GM19239 (cell line): ENCODE results near the gene PTPRN2.

Experiments used
- DNase-seq: peaks from one replicate; pipeline ENCODE4 v3.0.0; 2011; ENCODE audit warnings: low spot score; ENCODE audit not compliant: insufficient read length
- FAIRE-seq: peaks from 2 replicates; lab custom pipeline; 2011; peaks lifted over from hg19 to GRCh38; lab: Jason Lieb, UNC

The PTPRN2 gene

DNA sequence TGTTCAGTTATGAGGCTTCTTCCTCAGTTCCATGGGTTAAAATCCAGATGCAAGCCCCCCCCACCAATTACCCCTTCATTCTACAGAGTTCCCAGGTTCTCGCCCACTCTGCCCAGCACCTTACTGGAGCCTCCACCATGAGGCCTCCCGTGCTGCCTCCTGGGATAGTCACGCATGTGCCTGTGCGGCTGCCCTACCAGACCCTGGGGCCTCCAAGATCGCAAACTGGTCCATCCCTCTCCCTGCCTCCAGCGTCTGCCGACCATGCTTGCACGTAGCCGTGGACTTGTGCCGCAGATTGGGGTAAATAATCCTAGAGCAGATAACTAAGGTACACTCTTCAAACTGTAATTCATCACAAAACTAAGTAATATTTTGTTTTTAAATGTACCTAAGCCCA lies 611.2 kb downstream of the PTPRN2 start:
- DNase-seq (no peak), FAIRE-seq (no peak)

DNA sequence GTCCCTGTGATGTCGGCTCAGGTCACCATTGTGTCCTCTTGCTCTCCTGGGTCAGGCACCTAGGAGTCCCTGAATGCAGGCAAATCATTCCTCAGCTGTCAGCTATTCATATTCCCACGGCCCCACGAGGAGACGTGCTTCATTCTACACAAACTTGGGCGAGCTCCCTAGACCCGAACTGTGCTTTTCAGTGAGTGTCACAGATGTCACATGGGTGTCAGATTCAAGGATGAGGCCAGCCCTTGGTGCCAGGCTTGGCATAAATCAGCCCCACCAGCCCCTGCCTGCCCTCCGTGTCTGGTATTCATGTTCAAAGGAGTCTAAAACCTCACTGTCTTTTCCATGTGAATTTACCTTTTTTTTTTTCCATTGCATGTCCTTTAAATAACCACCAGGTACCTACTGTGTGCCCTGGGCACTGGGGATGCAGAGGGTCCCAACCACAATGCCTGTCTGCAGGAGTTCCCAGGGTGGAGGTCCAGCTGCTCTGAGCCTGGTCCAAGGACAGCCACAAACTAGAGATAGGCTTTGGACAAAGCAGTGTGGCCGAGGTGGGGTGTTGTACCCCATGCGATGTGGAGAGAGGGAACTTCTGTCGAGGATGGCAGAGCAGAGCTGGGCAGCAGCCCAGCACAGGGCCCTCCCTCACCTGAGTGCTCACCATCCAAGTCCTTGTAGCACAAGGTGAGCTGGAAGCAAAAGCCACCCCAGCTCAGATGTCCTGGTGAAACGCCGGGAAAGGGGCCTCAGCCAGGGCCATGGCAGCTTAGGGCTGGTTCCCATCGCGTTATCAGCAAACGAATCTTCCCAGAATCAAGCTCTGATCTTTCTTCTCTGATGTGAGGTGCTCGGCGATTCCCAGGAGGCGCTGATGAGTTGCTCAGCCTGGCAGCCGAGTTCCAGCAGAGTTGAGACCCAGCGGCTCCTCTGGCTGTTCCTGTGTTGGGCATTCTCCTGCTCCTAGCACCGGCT lies 611.9 kb downstream of the PTPRN2 start:
- FAIRE-seq (no peak), DNase-seq (no peak)

DNA sequence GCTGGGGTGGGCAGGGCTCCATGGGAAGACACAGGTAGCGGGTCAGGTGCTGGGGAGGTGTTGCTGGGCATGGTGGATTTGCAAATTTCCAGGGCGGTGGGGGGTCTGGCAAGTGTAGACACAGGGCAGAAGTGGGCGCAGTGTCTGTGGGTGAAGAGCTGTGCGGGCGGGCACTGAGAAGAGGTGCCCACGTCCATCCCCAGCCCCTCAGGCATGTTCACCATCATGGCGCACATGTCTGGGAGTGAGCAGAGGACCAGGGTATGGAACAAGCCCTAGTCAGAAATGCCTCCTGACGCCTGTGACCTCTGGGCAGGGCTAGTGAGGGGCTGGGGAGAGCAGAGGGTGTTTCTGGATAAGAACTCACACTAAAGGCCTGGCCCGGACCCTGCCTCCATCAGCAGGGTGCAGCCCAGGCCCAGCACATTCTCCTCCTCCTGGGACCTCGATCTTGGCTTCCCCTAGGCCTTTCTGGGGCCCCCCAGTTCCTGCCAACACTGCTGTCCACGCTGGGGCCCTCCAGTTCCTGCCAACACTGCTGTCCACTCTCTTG lies 612.9 kb downstream of the PTPRN2 start:
- DNase-seq (no peak), FAIRE-seq (no peak)

DNA sequence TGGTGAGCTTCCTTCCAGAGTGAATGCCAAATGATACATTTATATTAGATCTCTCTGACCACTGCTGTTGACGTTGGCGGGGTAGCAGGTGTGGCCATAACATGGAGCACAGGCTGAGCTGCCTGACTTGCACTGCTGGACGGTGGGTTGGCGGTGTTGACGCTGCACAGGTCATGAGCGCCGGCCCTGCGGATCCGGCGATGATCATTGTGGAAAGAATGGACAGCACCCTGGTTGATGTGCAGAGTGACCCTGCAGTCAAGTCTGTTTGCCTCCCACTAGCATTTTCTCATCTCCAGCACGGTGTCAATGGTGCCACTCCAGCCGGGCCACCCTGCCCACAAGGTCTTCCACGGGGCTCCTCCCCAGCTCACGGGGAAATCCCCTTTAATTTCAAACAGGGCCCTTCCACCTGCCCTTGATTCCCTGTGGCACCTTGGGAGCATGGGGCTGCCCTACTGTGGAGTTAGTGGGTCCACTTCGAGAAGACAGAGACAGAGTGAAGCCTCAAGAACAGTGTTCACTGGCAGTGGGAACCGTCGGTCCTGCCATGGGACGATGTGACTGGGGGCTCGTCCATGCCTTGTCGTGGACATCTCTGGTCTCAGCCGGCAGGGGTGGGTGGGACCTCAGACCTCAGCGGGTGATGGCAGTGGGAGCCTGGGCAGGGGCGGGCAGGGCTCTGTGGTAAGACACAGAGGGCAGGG lies 613.5 kb downstream of the PTPRN2 start:
- DNase-seq (no peak), FAIRE-seq (no peak)

DNA sequence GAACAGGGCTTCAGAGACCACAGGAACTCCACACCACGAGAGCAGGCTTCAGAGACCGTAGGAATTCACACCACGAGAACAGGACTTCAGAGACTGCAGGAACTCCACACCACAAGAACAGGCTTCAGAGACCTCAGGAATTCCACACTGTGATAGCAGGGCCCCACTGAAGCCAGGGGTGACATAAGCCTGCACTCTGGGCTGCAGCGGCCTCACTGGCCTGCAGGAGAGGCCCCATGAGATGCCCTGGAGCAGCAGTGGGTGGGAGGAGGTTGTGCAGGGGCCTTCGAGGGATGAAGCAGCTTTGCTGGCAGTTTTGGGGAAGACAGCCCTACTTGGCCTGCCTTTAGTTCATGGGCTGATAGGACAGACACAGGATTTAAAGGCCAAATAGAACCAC lies 614.7 kb downstream of the PTPRN2 start:
- FAIRE-seq (no peak), DNase-seq (no peak)

DNA sequence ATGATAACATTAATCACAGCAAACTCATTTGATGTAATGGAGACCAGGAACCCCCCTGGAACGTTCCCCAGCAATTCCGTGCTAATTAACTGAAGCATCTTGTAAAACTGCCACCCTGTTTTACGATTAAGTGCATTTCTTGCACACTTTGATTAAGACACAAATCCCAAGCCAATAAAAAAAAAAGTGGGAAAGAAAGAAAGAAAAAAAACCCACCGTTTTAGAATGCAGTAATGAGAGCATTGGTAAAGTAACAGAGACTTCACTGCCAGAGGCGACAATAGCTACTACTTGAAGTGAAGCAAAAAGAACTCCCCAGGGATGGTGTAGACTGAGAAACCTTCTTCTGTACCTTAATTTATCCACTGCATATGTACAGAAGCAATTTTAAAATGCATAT lies 616.1 kb downstream of the PTPRN2 start:
- FAIRE-seq: no peak
- no peak for DNase-seq

DNA sequence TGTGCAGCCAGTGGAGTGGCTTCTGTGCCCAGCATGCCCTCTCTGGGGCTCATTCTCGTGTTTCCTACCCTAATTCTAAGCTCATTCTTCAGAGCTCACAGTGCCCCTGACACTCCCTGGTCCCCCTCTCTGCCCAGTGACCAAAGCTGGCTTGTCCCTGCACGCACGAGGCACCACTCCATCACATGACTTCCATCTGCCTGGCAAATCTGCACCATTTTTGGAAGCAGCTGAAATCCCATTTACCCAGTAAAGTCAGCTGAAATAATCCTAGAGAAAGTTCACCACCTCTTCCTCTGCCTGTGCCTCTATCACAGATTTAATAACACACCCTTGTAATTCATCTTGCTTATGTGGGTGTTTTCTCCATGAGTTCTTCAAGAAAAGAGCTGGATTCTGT lies 616.9 kb downstream of the PTPRN2 start:
- FAIRE-seq (no peak), DNase-seq (no peak)

DNA sequence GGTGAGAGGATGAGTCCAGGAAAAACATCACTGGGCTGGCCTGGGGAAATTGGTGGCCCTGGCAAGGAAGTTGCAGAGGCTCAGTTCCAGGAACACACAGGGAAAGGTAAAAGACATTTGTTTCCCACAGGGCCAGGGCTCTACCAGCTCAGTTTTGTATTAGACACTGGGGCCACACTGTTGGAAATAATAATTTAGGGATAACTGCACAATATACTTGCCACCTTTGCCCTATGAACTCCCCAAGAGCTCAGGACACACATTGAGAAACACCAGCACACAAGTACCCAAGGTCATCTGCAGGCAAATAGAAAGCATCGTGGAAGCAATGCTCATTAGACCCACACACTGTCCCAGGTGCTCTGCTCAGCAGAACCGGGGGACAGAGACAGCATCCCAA lies 617.6 kb downstream of the PTPRN2 start:
- no peak for FAIRE-seq
- no peak for DNase-seq

DNA sequence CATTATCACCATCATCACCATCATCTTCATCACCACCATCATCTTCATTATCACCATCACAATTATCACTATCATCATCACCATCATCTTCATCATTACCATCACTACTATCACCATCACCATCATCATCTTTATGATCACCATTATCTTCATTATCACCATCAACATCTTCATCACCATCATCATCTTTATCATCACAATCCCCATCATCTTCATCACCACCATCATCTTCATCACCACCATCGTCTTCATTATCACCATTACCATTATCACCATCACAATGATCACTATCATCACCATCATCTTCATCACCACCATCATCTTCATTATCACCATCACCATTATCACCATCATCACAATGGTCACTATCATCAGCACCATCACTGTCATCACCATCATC lies 621.1 kb downstream of the PTPRN2 start:
- DNase-seq (no peak), FAIRE-seq (no peak)

DNA sequence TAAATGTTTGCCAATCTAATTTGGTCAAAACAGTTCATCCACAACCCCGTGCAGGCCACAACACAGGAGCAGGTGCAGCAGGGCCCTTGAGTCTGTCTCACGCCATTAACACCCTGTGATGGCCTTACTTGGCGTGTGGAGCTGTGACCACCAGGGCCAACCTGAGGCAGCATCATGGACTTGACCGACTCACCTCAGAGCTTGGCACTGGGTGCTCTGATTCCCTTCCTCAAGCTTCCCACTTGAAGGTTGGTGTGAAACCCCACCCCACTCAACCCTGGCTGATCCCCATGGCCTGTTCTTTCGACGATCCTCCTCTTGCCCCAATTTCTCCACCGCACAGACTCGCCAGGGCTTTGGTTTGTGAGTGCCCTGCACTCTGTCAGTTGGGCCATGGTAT lies 623.1 kb downstream of the PTPRN2 start:
- DNase-seq (no peak), FAIRE-seq (no peak)

DNA sequence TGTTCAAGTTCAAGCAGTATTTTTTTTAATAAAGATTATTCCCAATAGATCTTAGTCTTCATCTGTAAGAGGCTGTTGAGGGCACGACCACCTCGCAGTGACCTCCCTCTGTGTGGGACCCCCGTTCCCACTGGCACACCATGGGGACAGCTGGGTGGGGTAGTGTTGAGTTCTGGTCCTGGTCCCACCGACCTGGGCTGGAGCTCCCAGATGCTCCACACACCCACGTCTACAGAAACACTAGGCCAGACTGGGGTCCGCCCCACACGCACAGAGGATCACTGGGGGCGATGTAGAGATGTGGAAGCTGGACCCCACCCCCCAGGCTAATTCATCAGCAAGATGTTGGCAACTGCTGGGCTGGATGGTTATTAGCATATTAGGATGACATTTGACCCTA lies 623.6 kb downstream of the PTPRN2 start:
- FAIRE-seq: no peak

DNA sequence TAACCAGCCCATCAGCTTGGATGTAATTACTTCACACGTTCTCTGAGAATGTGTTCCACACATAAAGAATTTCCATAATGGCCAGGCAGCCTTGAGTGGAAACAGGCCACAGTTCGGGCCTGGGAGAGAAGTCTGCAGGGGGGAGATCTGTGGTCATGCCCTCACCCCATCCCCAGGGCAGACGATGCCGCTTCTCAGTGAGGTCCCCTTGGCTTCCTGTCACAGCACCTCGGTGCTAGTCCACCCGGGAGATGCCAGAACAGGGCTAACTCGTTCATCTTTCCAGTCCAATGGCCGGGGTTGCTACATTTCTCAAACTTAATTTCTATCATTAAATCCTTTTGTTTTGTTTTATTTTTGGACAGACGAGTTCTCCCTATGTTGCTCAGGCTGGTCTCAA lies 624.1 kb downstream of the PTPRN2 start:
- no peak for FAIRE-seq
- no peak for DNase-seq

More for the DNA sequence above, 623.6 kb downstream of the PTPRN2 start:
- DNase-seq: no peak

DNA sequence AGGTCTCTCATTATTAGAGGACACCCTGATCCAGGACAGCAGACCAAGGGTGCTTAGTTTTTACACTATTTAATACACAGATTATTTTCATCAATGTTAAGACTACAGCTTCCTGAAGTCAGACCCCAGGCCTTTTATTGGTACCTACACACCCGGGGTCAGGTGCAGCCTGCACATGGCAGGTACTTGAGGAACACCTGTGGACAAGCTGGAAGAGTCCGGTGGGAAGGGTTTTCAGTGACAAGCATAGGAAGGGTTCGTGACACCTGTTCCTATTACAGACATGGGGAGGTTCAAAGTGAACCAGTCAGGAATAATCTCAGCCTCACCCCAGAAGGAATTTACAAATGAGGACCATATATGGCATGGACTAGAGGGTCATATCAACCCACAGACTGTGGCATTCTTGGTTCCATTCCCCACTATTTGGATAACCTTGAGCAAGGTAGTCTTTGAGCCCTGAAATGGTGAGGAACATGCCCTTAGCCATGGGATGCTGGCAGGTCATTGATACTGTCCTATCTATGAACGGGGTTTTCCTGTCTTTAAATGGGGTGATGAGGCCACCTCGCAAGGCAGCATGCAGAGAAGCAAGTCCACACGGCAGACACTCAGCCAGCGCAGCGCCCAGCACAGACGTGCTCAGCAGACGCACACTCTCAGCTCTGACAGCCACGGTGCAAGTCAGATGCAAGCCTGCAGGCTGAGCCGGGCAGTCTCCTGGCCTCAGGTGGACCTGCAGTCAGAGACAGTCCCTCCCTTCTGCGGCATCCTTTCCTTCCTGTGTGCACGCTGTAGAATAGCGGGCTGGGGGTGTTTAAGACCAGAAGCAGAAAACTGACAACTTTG lies 624.9 kb downstream of the PTPRN2 start:
- FAIRE-seq (no peak), DNase-seq (no peak)

DNA sequence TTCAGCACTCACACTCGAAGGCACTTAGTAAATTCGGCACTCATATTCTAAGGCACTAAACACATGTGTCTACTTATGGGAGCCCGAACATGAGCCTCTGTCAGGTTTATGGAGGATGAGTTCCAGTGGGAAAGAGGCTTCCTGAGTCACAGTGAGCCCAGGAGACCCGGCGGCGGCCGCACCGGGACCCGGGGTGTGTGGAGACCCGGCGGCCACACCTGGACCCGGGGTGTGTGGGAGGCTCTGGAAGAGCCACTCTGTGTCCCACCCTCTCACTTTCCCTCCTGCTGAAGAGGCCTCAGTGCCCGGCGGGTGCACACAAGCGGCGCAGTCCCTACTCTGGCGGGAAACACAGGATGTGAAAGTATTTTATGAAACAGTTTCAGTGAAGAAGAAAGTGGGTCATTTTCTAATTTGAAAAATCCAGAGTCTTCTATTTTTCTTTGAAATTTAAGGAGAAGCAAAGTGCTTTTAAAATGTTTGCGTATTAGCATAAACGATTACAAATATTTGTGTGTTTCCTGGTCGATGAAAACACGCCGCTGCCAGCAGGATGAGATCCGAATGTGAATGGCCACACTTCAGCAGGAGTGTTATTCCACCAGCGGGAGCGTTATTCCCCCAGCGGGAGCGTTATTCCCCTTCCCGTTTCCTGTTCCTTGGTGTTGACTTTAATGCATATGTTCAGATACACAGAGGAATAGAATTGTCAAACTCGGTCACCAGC lies 625.7 kb downstream of the PTPRN2 start:
- FAIRE-seq: no peak
- no peak for DNase-seq

DNA sequence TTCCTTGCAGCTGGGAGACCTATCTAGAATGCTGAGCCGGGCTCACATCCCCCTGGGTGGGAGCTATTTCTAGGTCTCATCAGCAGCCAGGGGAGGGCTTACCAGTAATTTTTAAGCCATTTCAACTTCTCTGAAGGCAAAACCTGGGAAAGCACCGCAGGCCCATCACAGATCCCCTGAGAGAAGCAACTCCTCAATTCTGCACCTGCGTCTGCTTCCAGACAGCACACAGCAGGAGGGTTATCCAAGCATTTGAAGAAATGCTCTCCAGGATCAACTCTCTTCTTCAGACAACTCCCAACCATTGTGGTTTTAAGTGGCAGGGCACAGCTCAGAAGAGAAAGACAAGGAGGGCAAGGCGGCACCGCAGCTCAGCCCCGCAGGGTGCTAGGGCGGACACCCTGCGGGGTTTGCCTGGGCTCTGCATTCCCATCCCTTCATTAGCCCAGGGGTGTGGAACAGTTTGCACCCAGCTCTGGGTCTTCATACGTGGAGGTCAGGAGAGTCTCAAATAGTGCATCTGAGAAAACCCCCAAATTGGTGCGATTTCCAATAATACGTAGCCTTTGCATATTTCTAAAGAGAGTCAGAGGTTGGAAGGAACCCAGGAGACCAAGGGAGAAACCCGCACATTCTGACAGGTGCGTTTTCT lies 632.1 kb downstream of the PTPRN2 start:
- FAIRE-seq: no peak
- no peak for DNase-seq

DNA sequence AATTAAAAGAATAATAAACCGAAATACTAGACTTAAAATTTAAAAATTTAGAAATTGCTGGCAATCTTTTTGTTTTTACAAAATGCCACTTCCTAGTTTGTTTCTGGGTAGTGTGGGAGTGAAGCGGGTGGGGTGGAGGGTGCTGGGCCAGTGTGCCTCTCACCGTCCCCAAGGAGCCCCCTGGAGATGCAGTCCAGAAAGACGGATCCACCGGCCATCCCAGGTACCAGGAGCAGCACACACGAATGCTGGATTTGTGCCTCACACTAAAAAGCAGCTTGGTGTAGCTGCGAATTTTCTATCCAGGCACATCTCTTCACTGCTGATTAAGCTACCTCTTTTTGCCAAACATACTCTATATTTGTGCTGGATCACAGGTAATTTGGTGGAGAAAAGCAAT lies 632.7 kb downstream of the PTPRN2 start:
- no peak for FAIRE-seq

DNA sequence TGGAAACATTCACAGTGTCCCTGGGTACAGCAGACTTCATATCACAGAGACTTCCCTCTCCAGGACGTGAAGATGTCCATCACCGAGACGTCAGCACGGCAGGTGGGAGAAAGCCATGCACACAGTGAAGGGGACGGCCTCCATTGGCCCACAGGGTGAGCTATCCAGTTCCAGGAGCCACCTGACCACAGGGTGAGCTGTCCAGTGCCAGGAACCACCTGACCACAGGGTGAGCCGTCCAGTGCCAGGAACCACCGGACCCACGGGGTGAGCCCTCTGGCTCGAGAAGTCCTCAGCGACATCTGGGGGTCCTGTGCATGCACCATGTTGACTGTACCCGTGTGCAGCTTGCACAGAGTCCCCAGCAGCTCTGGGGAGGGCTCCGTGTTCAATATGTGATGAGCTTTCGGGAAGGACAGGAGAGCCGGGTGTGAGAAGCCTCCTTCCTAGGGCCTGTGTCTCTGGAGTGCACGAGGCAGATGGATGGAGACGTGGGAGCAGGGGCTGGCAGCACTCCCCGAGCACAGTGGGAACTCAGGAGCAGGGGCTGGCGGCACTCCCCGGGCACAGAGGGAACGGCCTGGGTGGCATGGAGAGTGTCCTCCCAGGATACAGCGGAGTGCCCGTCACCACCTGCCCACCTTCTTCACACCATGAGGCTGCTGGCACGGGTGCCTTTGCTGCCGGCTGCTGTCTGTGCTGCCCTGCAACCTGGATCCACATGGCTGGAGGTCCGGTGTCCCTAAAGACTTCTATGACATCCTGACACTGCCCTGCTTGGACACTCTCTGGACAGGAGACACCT lies 634.6 kb downstream of the PTPRN2 start:
- DNase-seq (no peak), FAIRE-seq (no peak)

More for the DNA sequence above, 632.7 kb downstream of the PTPRN2 start:
- DNase-seq: no peak

DNA sequence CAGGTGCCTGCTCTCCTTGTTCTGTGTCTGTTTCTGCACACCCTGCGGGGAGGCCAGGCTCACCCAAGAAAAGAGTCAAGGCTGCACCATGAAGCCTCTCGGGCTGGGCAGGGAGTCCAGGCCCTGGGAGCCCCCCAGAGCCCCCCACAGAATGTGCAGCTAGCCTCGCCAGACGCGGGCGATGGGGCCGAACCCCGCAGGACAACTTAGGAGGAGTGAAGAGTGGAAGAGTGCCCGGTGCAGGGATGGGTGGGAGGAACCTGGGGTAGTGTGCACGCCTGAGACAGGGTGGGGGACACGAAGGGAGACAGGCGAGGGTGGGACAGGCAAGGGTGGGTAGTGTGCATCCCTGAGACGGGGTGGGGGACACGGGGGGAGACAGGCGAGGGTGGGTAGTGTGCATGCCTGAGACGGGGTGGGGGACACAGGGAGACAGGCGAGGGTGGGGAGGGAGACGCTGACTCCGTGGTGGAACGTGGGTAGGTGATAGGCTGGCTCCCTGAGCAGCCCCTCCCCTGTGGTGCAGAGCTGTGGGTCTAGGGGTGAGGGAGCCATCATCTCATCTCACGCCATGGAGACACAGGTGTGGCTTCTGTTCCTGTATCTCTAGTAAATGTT lies 635.5 kb downstream of the PTPRN2 start:
- FAIRE-seq: no peak
- no peak for DNase-seq
